Mesendoderm (in vitro differentiated cells): Measurements from ENCODE around the gene DCDC2C.

ENCODE experiments used
- DNase-seq: peaks from one replicate; pipeline ENCODE4 v3.0.0; 2013
- H2AK5ac ChIP-seq: 2 replicates; pipeline ENCODE4 v1.6.1; 2013; ENCODE audit warnings: low read length, inconsistent platforms
- H2BK120ac ChIP-seq: 2 replicates; pipeline ENCODE4 v1.6.1; 2013; ENCODE audit warnings: low read depth, mild to moderate bottlenecking, low read length, moderate library complexity, mixed read lengths
- H2BK15ac ChIP-seq: replicated peaks from 2 replicates; pipeline ENCODE4 v1.6.1; 2013; ENCODE audit warnings: low read depth, mild to moderate bottlenecking, moderate library complexity
- H2BK5ac ChIP-seq: 2 replicates; pipeline ENCODE4 v1.6.1; 2013; ENCODE audit warnings: low read length, inconsistent platforms
- H3K18ac ChIP-seq: 2 replicates; pipeline ENCODE4 v1.6.1; 2013; ENCODE audit warnings: mild to moderate bottlenecking, low read length, mixed read lengths
- H3K23ac ChIP-seq: one replicate; pipeline ENCODE4 v1.6.1; 2013; ENCODE audit warnings: low read length
- H3K27ac ChIP-seq: 2 replicates; pipeline ENCODE4 v1.5.1; 2013; ENCODE audit warnings: low read depth, mild to moderate bottlenecking, inconsistent platforms, low read length, moderate library complexity
- H3K27me3 ChIP-seq: 2 replicates; pipeline ENCODE4 v1.6.1; 2013; ENCODE audit warnings: low read length, control low read depth, mild to moderate bottlenecking, inconsistent platforms; ENCODE audit not compliant: insufficient read depth, poor library complexity
- H3K36me3 ChIP-seq: 2 replicates; pipeline ENCODE4 v1.6.1; 2013; ENCODE audit warnings: low read length, inconsistent platforms; ENCODE audit not compliant: control insufficient read depth, insufficient read depth
- H3K4ac ChIP-seq: one replicate; pipeline ENCODE4 v1.6.1; 2013; ENCODE audit warnings: low read depth, mild to moderate bottlenecking, low read length, moderate library complexity
- H3K4me1 ChIP-seq: 2 replicates; pipeline ENCODE4 v1.6.1; 2013; ENCODE audit warnings: low read depth, low read length, inconsistent platforms; ENCODE audit not compliant: control insufficient read depth
- H3K4me2 ChIP-seq: 2 replicates; pipeline ENCODE4 v1.6.1; 2013; ENCODE audit warnings: low read length
- H3K4me3 ChIP-seq: 2 replicates; pipeline ENCODE4 v1.5.1; 2013; ENCODE audit warnings: mild to moderate bottlenecking, low read length
- H3K56ac ChIP-seq: one replicate; pipeline ENCODE4 v1.6.1; 2013; ENCODE audit warnings: low read length
- H3K79me1 ChIP-seq: 2 replicates; pipeline ENCODE4 v1.6.1; 2013; ENCODE audit warnings: low read length, inconsistent platforms
- H3K79me2 ChIP-seq: 2 replicates; pipeline ENCODE4 v1.6.1; 2013; ENCODE audit warnings: mild to moderate bottlenecking, low read length; ENCODE audit not compliant: control insufficient read depth, insufficient read depth
- H3K9ac ChIP-seq: 2 replicates; pipeline ENCODE4 v1.6.1; 2013; ENCODE audit warnings: low read length, inconsistent platforms
- H4K5ac ChIP-seq: one replicate; pipeline ENCODE4 v1.6.1; 2013; ENCODE audit warnings: low read length
- H4K8ac ChIP-seq: one replicate; pipeline ENCODE4 v1.6.1; 2013; ENCODE audit warnings: low read depth, mild to moderate bottlenecking, control low read depth, low read length, moderate library complexity
- WGBS: extraction: QIAGEN DNeasy Blood & Tissue Kit; methylation state at CpG from one replicate; pipeline ENCODE4 v1.1.7; 2013; ENCODE audit warnings: low lambda C conversion rate, missing lambda C conversion rate; ENCODE audit not compliant: insufficient coverage; ENCODE audit errors: extremely low coverage; 5-methylcytosine and 5-hydroxymethylcytosine counted together

Gene DCDC2C

DNA sequence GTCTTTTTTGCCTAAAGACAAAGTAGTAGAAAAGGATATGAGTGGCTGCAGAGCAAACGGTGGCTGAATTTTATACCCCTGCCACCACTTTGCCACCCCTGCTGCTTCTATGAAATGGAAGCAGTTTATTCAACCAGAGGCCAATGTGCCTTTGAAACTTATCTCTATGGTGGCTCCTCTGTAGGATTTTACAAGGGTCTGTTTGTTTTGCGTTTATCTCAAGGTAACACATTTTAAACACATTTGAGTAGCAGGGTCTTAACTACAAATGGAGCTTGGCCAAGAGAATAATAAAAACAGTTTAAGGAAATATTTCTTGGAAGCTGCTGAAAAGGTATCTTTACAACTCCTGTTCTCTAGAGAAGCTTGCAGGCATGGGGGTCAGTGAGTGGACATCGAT, 39.3 kb upstream of the DCDC2C start:
- WGBS: no CpG with 5 or more reads among the region's 3 CpGs
- no peak for DNase-seq
- no peak overlapping the region for H2AK5ac ChIP-seq

DNA sequence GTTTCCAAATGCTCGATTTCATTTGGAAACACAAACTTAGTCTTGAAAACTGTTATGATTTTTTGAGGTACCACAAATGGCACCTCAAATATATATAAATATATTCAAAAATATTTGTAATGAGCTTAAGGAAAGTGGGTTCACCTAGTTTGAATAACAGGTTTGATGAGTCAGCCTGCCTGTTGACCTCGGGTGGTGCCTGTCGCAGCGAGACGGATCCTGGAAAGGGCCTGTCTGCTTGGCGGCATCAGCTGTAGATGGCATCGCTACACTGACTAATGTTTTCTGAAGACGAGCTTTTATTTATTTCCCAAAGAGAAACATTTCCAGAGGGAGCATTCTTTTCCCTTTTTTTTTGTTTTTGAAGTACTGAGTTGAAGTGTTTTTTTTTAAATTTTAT, 38.5 kb upstream of the DCDC2C start:
- H3K79me1 ChIP-seq: no peaks in the 10 kb centered on the region
- no peaks in the 10 kb centered on the region for H3K79me2 ChIP-seq
- no peaks in the 10 kb centered on the region for H3K4me1 ChIP-seq
- H3K9ac ChIP-seq: no peak overlapping the region
- H3K27me3 ChIP-seq: no peaks in the 10 kb centered on the region
- H2AK5ac ChIP-seq: no peak overlapping the region
- H2BK5ac ChIP-seq: no peak overlapping the region
- H3K23ac ChIP-seq: no peak overlapping the region
- no peak for DNase-seq
- H4K5ac ChIP-seq: no peak overlapping the region
- H2BK120ac ChIP-seq: no peak overlapping the region
- H4K8ac ChIP-seq: no peak overlapping the region
- no peak overlapping the region for H3K4me2 ChIP-seq
- H3K56ac ChIP-seq: no peak overlapping the region
- no peaks in the 10 kb centered on the region for H3K36me3 ChIP-seq
- no peak overlapping the region for H2BK15ac ChIP-seq
- H3K4ac ChIP-seq: no peak overlapping the region
- WGBS: no CpG with 5 or more reads among the region's 8 CpGs
- H3K27ac ChIP-seq: no peak overlapping the region
- no peak overlapping the region for H3K4me3 ChIP-seq
- no peak overlapping the region for H3K18ac ChIP-seq

More for the DNA sequence above, 39.3 kb upstream of the DCDC2C start:
- Histone ChIP-seq H3K27ac (no peak overlapping the region), H3K4ac (no peak overlapping the region), H3K27me3 (no peaks in the 10 kb centered on the region), H3K18ac (no peak overlapping the region), H3K9ac (no peak overlapping the region), H2BK120ac (no peak overlapping the region), H3K56ac (no peak overlapping the region), H2BK5ac (no peak overlapping the region), H2BK15ac (no peak overlapping the region), H4K5ac (no peak overlapping the region), H3K36me3 (no peaks in the 10 kb centered on the region), H3K4me1 (no peaks in the 10 kb centered on the region), H3K79me1 (no peaks in the 10 kb centered on the region), H4K8ac (no peak overlapping the region), H3K4me3 (no peak overlapping the region), H3K79me2 (no peaks in the 10 kb centered on the region), H3K23ac (no peak overlapping the region), H3K4me2 (no peak overlapping the region)

DNA sequence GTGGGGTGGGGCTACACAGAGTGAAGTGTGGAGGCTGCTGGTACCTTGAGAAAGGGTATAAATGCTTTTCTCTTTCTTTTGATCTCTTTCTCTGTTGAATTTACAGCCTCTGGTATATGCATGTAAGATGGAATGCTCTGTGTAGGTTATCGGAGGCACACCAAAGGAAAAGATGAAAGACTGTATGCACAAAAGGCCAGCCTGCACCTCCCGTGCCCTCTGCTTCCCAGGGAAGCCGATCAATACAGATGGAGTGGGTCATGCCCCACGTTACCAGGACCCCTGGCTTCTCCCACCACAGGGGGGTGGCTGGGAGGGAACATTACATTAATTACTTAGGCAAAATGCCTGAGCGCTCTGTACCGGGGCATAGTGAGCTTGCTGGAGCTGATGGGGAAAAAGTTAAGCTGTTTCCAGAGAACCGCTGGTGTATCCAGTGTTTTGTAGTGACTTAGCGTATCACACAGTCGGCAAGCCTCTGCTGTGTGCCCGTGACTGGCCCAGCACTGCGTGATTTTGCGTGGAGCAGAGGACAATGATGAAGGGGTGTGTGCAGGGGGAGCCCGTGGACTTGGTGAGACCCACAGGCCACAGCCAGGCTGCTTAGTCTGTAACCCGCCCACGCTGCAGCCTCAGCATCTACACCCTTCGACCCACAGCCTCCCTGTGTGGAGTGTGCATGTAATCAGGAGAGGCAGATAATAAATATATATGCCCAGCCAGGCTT, 37.3 kb upstream of the DCDC2C start:
- H3K23ac ChIP-seq: no peak overlapping the region
- no peak overlapping the region for H3K27ac ChIP-seq
- H3K4me1 ChIP-seq: no peaks in the 10 kb centered on the region
- no peaks in the 10 kb centered on the region for H3K27me3 ChIP-seq
- no peaks in the 10 kb centered on the region for H3K79me1 ChIP-seq
- no peak overlapping the region for H2BK15ac ChIP-seq
- no peak overlapping the region for H2AK5ac ChIP-seq
- no peak overlapping the region for H3K4me2 ChIP-seq
- H3K4me3 ChIP-seq: no peak overlapping the region
- no CpG with 5 or more reads among the region's 16 CpGs for WGBS
- no peak overlapping the region for H4K8ac ChIP-seq
- no peak overlapping the region for H3K18ac ChIP-seq
- no peak overlapping the region for H3K4ac ChIP-seq
- H4K5ac ChIP-seq: no peak overlapping the region
- no peaks in the 10 kb centered on the region for H3K36me3 ChIP-seq
- no peak overlapping the region for H3K56ac ChIP-seq
- H2BK120ac ChIP-seq: no peak overlapping the region
- H3K79me2 ChIP-seq: no peaks in the 10 kb centered on the region
- no peak overlapping the region for H3K9ac ChIP-seq
- DNase-seq: no peak
- no peak overlapping the region for H2BK5ac ChIP-seq

DNA sequence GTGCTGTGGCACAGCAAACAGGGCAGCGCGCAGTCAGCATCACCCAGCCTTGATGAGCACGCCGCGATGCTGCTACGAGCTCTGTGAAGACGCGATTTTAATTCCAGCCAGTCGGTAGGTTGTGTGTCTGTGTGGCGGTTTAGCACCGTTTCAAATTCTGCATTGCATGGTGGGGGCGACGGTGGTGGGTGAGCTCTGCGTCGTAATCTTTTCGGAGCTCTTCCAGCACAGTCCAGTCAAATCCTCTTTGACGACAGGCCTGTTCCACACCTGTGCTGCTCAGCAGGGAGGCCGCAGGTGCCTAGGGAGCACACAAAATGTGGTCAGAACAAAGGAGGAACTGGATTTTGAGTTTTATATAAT, 36.8 kb upstream of the DCDC2C start:
- Histone ChIP-seq H3K4me2 (no peak overlapping the region), H4K8ac (no peak overlapping the region), H2BK120ac (no peak overlapping the region), H3K79me2 (no peaks in the 10 kb centered on the region), H3K79me1 (no peaks in the 10 kb centered on the region), H2BK15ac (no peak overlapping the region), H3K27me3 (no peaks in the 10 kb centered on the region), H3K56ac (no peak overlapping the region), H3K23ac (no peak overlapping the region), H3K18ac (no peak overlapping the region), H4K5ac (no peak overlapping the region), H3K4me3 (no peak overlapping the region), H3K4me1 (no peaks in the 10 kb centered on the region), H3K36me3 (no peaks in the 10 kb centered on the region), H3K9ac (no peak overlapping the region), H2BK5ac (no peak overlapping the region), H3K27ac (no peak overlapping the region), H2AK5ac (no peak overlapping the region), H3K4ac (no peak overlapping the region)
- WGBS: no CpG with 5 or more reads among the region's 18 CpGs
- no peak for DNase-seq

DNA sequence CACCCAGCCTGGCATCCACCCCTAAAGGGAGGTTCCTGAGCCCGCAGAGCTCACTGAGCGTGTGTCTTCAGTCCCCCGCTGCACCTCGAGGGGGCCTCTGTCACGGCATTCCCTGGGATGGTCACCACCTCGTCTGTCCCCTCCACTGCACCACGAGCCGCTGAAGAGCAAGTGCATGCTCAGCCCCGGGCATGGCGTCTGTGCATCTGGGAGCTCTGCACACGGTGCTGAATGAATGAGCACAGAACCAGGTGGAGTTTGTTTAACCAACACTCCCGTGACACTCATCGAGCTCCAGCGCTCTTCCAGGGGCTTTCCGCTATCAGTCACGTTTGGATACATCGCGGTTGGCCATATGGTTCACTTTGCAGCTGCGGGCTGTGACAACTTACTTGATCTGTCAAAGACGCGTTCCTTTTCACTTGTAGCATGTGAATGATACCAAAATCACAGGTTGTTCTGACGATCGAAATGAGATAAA, 36.2 kb upstream of the DCDC2C start:
- no peaks in the 10 kb centered on the region for H3K79me1 ChIP-seq
- no peak overlapping the region for H3K56ac ChIP-seq
- no CpG with 5 or more reads among the region's 23 CpGs for WGBS
- H3K36me3 ChIP-seq: no peaks in the 10 kb centered on the region
- no peak overlapping the region for H3K4ac ChIP-seq
- H2BK15ac ChIP-seq: no peak overlapping the region
- H3K79me2 ChIP-seq: no peaks in the 10 kb centered on the region
- no peaks in the 10 kb centered on the region for H3K27me3 ChIP-seq
- H3K4me1 ChIP-seq: no peaks in the 10 kb centered on the region
- H2BK120ac ChIP-seq: no peak overlapping the region
- no peak overlapping the region for H4K5ac ChIP-seq
- H4K8ac ChIP-seq: no peak overlapping the region
- H3K4me2 ChIP-seq: no peak overlapping the region
- H3K9ac ChIP-seq: no peak overlapping the region
- no peak overlapping the region for H3K4me3 ChIP-seq
- H3K18ac ChIP-seq: no peak overlapping the region
- H3K23ac ChIP-seq: no peak overlapping the region
- H3K27ac ChIP-seq: no peak overlapping the region
- DNase-seq: no peak
- no peak overlapping the region for H2AK5ac ChIP-seq
- no peak overlapping the region for H2BK5ac ChIP-seq

DNA sequence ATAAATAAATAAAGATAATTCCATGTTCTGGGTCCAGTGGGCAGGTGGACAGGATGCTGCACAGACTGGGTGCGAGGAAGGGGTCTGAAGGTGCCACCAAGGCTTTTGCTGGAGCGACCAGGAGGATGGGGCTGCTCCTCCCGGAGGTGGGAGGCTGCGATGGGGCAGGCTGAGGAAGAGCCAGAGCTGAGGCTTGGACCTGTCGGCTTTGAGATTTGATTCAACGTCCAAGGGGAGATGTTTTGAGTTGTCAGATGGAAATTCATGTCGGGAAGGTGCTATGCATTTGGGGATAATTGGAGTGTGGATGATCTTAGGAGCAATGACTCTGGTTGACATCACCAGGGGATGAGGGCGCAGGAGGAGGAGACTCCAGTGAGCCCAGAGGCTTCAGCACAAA, 33.7 kb upstream of the DCDC2C start:
- H2BK15ac ChIP-seq: no peak overlapping the region
- no peak overlapping the region for H3K4me2 ChIP-seq
- H3K9ac ChIP-seq: no peak overlapping the region
- H3K56ac ChIP-seq: no peak overlapping the region
- no CpG with 5 or more reads among the region's 8 CpGs for WGBS
- no peaks in the 10 kb centered on the region for H3K27me3 ChIP-seq
- no peaks in the 10 kb centered on the region for H3K4me1 ChIP-seq
- H2BK120ac ChIP-seq: no peak overlapping the region
- no peaks in the 10 kb centered on the region for H3K79me1 ChIP-seq
- H3K4ac ChIP-seq: no peak overlapping the region
- no peak overlapping the region for H2AK5ac ChIP-seq
- H3K18ac ChIP-seq: no peak overlapping the region
- no peaks in the 10 kb centered on the region for H3K36me3 ChIP-seq
- no peaks in the 10 kb centered on the region for H3K79me2 ChIP-seq
- H3K23ac ChIP-seq: no peak overlapping the region
- H4K8ac ChIP-seq: no peak overlapping the region
- H4K5ac ChIP-seq: no peak overlapping the region
- no peak overlapping the region for H3K27ac ChIP-seq
- DNase-seq: no peak
- H2BK5ac ChIP-seq: no peak overlapping the region
- no peak overlapping the region for H3K4me3 ChIP-seq
